ENCODE measurements around the gene ACYP1. TPM values are rescaled to one million over a fixed set of nuclear protein-coding genes. Genes with fewer than 3 reads are reported as not detected.
A peak's percentile ranks its signal among the peaks of the same experiment; 100 is the strongest.

The ACYP1 gene
- total RNA-seq (2014; rRNA removed; shearing (Covaris generic); ENCODE audit: low replicate concordance) = 10.8 and 53.9 TPM in 2 replicates

DNA sequence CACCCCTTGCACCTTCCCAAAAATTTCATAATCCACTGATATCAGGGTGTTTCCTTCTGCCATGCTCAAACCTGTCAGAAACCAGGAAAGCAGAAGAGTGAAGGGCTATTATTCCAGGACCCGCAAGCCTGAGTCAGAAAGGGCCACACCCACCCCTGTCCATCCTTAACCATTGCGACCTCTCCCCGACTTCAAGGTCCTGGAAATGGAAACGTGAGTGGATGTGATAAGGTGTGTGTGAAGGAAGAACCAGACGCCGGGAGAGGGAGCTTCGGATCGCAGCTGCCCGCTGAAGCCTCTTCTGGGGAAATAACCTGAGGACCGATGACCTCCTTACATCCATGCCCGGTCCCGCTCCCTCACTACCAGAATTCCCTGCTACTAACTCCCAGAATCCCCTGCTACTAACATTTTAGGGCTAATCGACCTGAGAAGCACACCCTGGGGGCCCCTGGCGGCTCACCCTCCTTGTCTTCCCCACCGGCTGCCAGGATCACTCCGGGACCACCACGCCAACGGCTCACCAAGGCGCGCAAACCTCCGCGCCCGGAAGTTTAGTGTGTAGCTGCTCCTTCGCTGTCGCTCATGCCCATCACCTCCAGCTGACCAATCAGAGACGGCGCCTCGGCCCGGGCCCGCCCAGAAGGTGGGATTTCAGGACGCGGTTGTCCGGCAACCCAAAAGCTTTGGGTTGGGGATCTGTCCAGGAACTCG lies at the start of gene ACYP1:
ACYP1 (minus strand) TSS at position 534 of the 714 bp plus-strand sequence; CDS start at position 63, 471 bp downstream.
- peak; percentile 84 for DNase-seq
- H3K4me3 ChIP-seq = peak within 1 kb of the TSS; percentile 81
- peaks cover 11% of the 10 kb centered on the region for H3K36me3 ChIP-seq
- H3K9me3 ChIP-seq = no peaks in the 10 kb centered on the region
- H3K27me3 ChIP-seq = no peaks in the 10 kb centered on the region

DNA sequence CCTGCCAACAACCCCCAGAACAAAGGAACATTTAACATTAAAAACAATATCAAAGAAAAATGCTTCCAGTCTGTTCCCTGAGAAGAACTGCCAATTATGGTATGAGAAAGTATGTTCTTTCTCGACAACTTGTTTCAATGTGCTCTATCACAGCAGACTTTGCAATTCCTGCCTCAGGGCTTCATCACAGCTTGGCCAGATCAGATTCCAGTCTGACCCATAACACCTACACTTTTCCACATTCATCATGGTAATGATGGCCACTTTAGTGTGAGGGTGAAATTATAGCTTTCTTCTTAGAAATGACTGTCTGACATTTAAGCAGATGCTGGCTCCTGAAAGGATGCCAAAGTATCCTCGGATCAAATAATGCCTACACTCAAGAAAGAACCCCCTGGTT lies 46.1 kb upstream of the ACYP1 start:
- Histone ChIP-seq H3K9me3 (no peaks in the 10 kb centered on the region), H3K36me3 (peaks cover 16% of the 10 kb centered on the region), H3K27me3 (no peaks in the 10 kb centered on the region), H3K4me3 (no peak overlapping the region)
- DNase-seq = no peak

DNA sequence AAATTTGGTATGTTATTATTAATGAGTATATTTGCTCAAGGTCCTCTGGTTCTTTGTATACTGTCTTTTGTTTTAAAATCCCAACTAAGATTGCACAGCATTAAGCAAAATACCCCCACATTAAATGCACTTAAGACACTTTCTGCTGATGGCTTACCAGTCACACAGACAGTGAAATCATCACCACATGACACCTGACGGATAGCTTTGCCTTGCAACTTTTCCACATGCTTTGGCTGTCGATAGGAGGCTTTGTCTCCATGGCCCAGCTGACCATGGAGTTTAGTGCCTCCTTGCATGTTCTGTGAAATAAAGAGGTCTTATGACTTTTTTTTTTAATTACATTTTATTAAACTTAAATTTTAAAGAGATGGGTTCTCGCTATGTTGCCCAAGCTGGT lies 43.4 kb upstream of the ACYP1 start:
- DNase-seq = no peak
- no peak overlapping the region for H3K4me3 ChIP-seq
- H3K36me3 ChIP-seq = peaks cover 16% of the 10 kb centered on the region
- no peaks in the 10 kb centered on the region for H3K9me3 ChIP-seq
- no peaks in the 10 kb centered on the region for H3K27me3 ChIP-seq

DNA sequence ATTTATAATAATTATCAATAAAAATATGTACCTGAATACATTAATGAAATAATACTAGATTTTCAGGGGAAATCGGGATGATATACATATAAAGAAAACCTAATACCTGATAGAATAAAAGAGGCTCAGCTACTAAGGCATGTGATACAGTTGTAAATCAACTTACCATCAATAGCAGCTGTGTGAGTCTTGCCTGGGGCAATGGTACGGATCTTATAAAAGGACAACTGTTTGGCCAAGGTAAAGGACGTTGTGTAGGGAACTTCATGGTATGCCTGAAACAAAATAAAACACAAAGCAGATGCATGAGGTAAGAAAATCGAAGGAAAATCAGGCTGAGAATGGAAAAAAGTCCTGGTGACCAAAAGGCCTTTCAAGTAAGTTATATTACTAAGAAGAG lies 37.7 kb upstream of the ACYP1 start:
- H3K36me3 ChIP-seq = peaks cover 9% of the 10 kb centered on the region
- no peaks in the 10 kb centered on the region for H3K9me3 ChIP-seq
- no peak for DNase-seq
- no peak overlapping the region for H3K4me3 ChIP-seq
- H3K27me3 ChIP-seq = no peaks in the 10 kb centered on the region

DNA sequence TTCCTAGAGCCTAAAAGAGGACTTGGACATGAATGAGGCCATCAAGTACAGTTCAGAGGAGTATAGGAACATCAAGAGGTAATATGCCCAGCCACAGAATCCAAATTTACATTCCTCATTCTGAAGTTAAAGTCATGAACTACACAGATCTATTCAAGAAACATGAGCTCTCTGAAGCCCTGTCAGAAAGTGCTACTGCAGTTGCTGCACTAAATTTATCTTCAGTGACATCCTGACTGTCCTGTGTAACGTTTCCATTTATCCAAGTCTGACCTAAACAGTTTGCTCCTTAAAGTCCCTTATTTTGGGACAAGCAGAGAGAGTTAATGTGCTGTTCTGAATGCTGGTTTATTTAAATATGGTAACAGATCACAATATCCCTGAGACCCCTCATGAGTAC lies 34.9 kb upstream of the ACYP1 start:
- Histone ChIP-seq H3K27me3 (no peaks in the 10 kb centered on the region), H3K9me3 (no peaks in the 10 kb centered on the region), H3K36me3 (peaks cover 19% of the 10 kb centered on the region), H3K4me3 (no peak overlapping the region)
- no peak for DNase-seq

DNA sequence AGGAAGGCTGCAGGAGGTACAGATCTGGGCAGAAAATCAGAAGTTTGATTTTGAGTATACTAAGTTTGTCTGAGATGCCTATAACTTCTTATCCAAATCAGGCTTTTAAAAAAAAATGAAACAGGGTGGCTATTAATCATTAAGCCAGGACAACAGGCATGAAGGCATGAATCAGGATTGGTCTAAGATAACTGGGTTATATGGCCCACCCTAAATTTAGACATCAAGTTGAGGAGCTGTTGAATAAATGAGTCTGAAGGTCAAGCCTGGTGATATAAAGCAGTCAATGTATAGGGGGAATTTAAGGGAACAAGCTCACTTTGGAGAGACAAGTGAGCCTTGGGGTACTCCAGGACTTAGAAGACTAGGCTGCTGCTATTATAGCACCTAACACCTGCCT lies 34.4 kb upstream of the ACYP1 start:
- H3K36me3 ChIP-seq = peaks cover 20% of the 10 kb centered on the region

DNA sequence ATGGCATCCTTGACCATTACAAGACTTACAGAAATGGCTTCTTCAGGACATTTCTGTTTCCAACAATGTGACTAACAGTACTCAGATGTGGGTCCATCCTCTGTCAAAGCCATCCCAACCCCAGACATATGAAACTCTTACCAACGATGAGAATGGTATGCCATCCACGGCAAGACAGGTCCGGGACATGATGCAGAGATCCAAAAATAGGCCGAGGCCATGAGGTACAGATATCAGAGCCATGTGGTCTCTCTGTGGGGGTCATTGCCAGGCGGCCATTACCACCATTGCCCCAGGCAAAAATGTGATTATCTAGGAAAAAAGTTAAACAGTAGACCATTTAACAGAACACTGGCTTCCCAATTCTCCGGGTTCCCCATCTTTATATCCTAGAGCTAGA lies 33.1 kb upstream of the ACYP1 start:
- Histone ChIP-seq H3K36me3 (peaks cover 20% of the 10 kb centered on the region), H3K4me3 (no peak overlapping the region), H3K27me3 (no peaks in the 10 kb centered on the region), H3K9me3 (no peaks in the 10 kb centered on the region)
- DNase-seq = no peak

More for the DNA sequence above, 34.4 kb upstream of the ACYP1 start:
- Histone ChIP-seq H3K9me3 (no peaks in the 10 kb centered on the region), H3K4me3 (no peak overlapping the region), H3K27me3 (no peaks in the 10 kb centered on the region)
- DNase-seq = no peak

DNA sequence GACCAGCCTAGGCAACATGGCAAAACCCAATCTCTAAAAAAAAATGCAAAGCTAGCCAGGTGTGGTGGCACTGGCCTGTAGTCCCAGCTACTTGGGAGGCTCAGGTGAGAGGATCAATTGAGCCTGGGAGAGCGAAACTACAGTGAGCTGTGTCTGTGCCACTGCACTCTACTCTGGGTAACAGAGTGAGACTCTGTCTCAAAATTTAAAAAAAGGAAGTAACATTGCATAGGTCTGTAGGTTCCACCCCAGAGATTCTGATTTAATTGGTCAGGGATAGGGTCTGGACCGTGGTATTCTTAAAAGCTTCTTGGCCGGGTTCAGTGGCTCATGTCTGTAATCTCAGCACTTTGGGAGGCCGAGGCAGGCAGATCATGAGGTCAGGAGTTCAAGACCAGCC lies 31.9 kb upstream of the ACYP1 start:
- no peaks in the 10 kb centered on the region for H3K27me3 ChIP-seq
- H3K9me3 ChIP-seq = no peaks in the 10 kb centered on the region
- H3K36me3 ChIP-seq = peaks cover 20% of the 10 kb centered on the region
- no peak for DNase-seq
- H3K4me3 ChIP-seq = no peak overlapping the region

DNA sequence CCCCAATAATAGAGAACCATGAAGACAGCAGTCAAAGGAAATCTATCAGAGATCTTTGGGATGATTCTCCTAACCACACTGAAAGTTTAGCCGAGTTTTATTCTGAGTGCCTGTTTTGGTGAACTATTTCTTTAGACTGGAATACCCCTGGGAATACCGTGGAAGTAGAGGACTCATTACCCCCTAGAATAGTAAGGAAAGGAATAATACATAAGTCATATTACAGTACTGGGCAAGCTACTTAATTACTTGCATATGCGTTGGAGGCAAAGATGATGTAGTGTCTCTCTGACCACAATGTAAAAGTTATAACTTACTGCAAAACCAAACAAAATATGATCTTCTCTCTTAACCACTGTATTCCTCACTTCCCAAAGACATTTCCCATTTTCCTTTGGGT lies 31.1 kb upstream of the ACYP1 start:
- H3K9me3 ChIP-seq = no peaks in the 10 kb centered on the region
- no peak for DNase-seq
- H3K27me3 ChIP-seq = no peaks in the 10 kb centered on the region
- no peak overlapping the region for H3K4me3 ChIP-seq
- peaks cover 20% of the 10 kb centered on the region for H3K36me3 ChIP-seq

DNA sequence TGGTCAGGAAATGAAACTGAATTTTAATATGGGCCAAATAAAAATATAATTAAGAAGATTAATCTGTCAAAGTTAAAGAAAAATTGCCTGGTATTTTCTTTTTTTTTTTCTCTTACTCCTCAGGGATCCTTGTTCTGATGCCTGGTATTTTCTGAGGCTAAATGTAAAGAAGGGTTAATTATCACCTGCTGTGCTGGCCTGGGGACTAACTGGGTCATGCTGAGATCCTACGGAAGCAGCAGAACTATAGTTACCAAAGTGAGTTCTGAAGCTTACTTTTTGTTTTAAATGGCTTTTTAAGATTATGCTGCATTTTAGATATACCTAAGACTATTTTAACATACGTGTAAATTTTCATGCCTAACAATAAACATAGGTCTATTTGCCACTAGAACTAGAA lies 28.9 kb upstream of the ACYP1 start:
- H3K27me3 ChIP-seq = no peaks in the 10 kb centered on the region
- H3K4me3 ChIP-seq = no peak overlapping the region
- peaks cover 27% of the 10 kb centered on the region for H3K36me3 ChIP-seq
- no peaks in the 10 kb centered on the region for H3K9me3 ChIP-seq
- no peak for DNase-seq

DNA sequence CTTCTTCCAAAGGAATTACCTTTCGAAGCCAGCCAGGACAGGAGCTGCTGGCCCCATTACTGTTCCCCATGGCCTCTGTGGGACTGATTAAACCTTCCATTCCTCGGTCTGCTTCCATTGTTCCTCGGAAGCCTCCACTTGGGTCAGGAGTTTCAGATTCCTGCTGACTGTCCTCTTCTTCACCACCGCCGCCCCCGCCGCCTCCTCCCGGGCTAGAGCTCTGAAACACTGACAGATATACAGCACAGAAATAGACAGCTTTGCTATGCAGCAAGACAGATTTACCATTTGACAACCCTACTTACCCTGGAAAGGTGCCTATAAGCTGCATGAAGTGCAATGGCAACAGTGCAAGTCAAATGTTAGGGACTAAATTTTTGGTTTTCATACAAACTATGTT lies 27.4 kb upstream of the ACYP1 start:
- Histone ChIP-seq H3K9me3 (no peaks in the 10 kb centered on the region), H3K36me3 (peaks cover 28% of the 10 kb centered on the region), H3K27me3 (no peaks in the 10 kb centered on the region), H3K4me3 (no peak overlapping the region)
- DNase-seq = no peak

DNA sequence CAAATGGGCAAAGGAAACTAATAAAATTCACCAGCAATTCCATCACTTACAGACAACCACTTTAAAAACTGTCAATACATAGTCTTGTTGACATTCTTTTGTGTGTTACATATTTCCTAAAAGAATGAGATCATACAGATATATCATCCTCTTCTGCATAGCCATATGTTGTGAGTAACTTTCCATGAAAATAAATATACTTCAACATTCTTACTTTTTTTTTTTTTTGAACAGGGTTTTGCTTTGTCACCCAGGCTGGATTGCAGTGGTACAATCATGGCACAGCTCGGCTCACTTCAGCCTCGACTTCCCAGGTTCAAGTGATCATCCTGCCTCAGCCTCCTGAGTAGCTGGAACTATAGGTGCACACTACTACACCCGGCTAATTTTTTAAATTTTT lies 26.5 kb upstream of the ACYP1 start:
- H3K9me3 ChIP-seq = no peaks in the 10 kb centered on the region
- no peak for DNase-seq
- H3K4me3 ChIP-seq = no peak overlapping the region
- no peaks in the 10 kb centered on the region for H3K27me3 ChIP-seq
- H3K36me3 ChIP-seq = peaks cover 27% of the 10 kb centered on the region

DNA sequence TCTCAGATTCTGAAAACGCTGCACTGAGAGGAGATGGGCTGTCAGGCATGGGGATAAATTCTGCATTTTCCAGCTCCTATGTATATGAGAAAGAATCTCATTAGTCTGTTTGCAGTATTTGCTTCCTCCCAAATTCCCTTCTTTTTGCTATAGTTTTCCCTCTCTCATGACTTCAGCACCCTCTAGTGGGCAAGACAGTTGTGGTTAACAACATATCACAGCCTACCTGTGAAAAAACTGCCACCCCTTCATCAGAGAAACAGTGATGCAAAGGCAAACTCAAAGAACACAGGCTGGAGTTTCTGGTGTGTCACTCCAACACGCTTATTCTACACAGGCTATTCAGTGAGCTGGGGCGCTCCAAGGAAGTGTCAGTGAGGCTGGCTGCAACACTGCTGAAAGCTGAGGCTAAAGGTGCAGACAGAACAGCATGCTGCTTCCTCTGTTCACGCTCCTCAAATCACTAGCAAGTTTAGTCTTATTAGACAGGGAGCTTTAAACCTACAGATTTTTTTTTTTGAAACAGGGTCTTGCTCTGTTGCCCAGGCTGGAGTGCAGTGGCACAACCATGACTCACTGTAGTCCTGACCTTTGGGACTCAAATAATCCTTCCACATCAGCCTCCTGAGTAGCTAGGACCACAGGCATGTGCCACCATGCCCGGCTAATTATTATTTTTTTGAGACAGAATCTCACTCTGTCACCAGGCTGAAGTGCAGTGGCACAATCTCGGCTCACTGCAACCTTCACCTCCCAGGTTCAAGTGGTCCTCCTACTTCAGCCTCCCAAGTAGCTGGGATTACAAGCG lies 24.9 kb upstream of the ACYP1 start:
- no peak for DNase-seq
- Histone ChIP-seq H3K9me3 (no peaks in the 10 kb centered on the region), H3K4me3 (no peak overlapping the region), H3K36me3 (peaks cover 18% of the 10 kb centered on the region), H3K27me3 (no peaks in the 10 kb centered on the region)

DNA sequence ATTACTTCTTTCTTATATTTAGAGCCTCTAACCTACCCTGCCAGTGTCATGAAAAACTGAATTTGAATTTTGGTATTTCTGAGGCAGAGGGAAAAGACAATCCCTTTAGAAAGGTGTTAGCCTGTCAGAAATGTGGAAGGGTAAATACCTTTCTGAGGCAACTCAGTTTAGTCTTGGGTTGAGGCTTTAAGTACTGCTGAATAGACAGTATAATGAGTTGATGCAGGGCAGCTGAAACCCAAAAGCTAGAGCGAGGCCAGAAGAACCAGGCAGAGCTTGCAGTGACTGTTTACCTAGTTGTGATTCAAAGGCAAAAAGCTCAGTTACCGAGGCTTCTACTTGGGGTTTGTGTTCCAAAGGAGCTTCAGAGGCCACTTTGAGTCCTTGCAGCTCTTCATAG lies 24.3 kb upstream of the ACYP1 start:
- peaks cover 17% of the 10 kb centered on the region for H3K36me3 ChIP-seq
- no peaks in the 10 kb centered on the region for H3K9me3 ChIP-seq
- no peak overlapping the region for H3K4me3 ChIP-seq
- DNase-seq = no peak
- no peaks in the 10 kb centered on the region for H3K27me3 ChIP-seq

DNA sequence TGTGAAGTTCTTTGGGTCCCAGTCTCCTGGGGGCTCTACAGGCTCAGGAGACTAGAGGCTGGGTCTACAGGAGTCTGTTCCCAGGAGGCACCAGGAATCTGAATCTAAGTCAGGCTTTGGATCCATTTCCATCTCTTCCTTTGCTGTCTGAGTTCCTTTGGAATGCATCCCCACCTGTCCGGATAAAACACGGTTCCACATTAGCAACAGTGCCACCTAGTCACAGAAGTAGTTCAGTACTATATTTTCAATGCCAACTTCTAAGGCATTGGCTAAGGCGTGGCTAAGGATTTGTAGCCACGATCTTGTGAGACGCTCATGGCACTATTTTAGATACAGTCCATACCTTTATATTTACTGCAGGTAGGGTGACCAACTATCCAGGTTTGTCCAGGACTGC lies 20.7 kb upstream of the ACYP1 start:
- DNase-seq = no peak
- Histone ChIP-seq H3K4me3 (no peak overlapping the region), H3K27me3 (no peaks in the 10 kb centered on the region), H3K36me3 (peaks cover 17% of the 10 kb centered on the region), H3K9me3 (no peaks in the 10 kb centered on the region)

DNA sequence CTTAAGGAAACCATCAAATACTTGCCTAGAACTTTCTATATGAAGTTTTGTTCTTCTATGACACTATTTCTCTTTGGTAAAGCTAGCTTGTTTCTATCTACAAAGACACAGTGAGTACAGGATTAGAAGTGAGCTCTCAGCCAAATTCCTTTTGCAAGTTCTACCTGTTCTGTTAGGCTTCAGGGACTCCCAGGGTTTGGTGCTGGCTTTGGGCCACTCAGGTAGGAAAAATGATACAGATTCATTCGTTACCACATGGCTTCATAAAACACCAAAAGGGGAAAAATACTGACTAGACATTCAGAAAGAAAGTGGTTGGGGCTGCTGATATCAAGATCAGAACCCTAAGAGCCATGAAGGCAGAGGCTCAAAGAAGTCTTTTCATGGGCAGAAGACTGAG lies 19.4 kb upstream of the ACYP1 start:
- H3K27me3 ChIP-seq = no peaks in the 10 kb centered on the region
- DNase-seq = no peak
- no peak overlapping the region for H3K4me3 ChIP-seq
- no peaks in the 10 kb centered on the region for H3K9me3 ChIP-seq
- peaks cover 15% of the 10 kb centered on the region for H3K36me3 ChIP-seq

DNA sequence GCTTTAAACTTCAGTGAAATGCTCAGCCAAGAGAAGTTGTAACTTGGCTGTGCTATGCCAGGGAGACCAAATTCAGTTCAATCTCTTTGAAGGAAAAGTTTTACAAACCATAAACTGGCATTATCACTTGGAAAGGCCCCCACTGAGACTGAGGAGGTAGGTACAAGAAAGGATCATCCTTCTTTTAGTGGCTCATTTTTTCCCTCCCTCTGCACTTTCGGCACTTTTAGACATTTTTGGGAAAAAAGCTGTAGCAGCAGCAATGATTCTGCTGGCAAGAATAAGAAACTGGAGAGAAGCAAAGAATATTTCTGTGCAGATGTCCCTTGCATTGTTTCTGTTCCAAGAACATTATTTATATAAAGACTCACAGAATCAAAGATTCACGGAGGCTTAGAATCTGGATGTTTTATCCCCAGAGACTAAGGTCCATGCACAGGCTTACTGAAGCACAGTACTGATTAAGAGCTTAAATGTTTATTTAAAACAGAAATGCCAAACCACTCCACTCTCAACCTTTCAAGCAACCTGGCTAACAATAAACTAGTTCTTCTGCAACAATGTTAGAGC lies 17.9 kb upstream of the ACYP1 start:
- Histone ChIP-seq H3K4me3 (no peak overlapping the region), H3K9me3 (no peaks in the 10 kb centered on the region), H3K27me3 (no peaks in the 10 kb centered on the region), H3K36me3 (peaks cover 4% of the 10 kb centered on the region)
- DNase-seq = no peak

All from MG63 (cell line).